GM19397 (cell line): Measurements from ENCODE around the gene CAPG.

ENCODE experiments used
- ATAC-seq: cut with Tn5 transposase; IDR thresholded peaks from one replicate; pipeline ENCODE4 v1.9.1; 2021; ENCODE audit warnings: mild to moderate bottlenecking, moderate library complexity; ENCODE audit not compliant: unreplicated experiment

The CAPG gene

GRCh38 chr2:85439025-85439472 is 28.9 kb upstream of the CAPG start:
- ATAC-seq: no peak

- ATAC-seq: no peak
Measured at GRCh38 chr2:85438201-85439024, 28.2 kb upstream of the CAPG start.

GRCh38 chr2:85437488-85438200 is 27.5 kb upstream of the CAPG start:
- peak; percentile 91 for ATAC-seq

GRCh38 chr2:85436836-85437487 is 26.8 kb upstream of the CAPG start:
- ATAC-seq: no peak

- no peak for ATAC-seq
Measured at GRCh38 chr2:85435981-85436835, 26.0 kb upstream of the CAPG start.

GRCh38 chr2:85435220-85435958 is 25.2 kb upstream of the CAPG start:
- no peak for ATAC-seq

- no peak for ATAC-seq
Measured at GRCh38 chr2:85434696-85435095, 24.5 kb upstream of the CAPG start.

GRCh38 chr2:85433511-85434089 is 23.4 kb upstream of the CAPG start:
- ATAC-seq: no peak

- no peak for ATAC-seq
Measured at GRCh38 chr2:85431570-85432205, 21.5 kb upstream of the CAPG start.

- no peak for ATAC-seq
Measured at GRCh38 chr2:85430752-85431569, 20.8 kb upstream of the CAPG start.

GRCh38 chr2:85429924-85430289 is 19.7 kb upstream of the CAPG start:
- ATAC-seq: no peak

GRCh38 chr2:85429213-85429923 is 19.2 kb upstream of the CAPG start:
- no peak for ATAC-seq

- ATAC-seq: no peak
Measured at GRCh38 chr2:85428343-85428881, 18.2 kb upstream of the CAPG start.

- no peak for ATAC-seq
Measured at GRCh38 chr2:85427300-85427835, 17.2 kb upstream of the CAPG start.

GRCh38 chr2:85425588-85425987 is 15.4 kb upstream of the CAPG start:
- no peak for ATAC-seq

- ATAC-seq: no peak
Measured at GRCh38 chr2:85423525-85423924, 13.4 kb upstream of the CAPG start.

- no peak for ATAC-seq
Measured at GRCh38 chr2:85422072-85422457, 11.9 kb upstream of the CAPG start.
